Large intestine (tissue), 3 donors: Measurements from ENCODE around the gene TOB2. TPM values are rescaled to one million over a fixed set of nuclear protein-coding genes. Genes with fewer than 3 reads are reported as not detected.
"Not testable (repeated sequence)": the region's sequence is repeated elsewhere in the genome, so short reads cannot be mapped to it uniquely, and the experiment has no call there.

ENCODE experiments used
- DNase-seq, 2 donors: peaks; one replicate each; pipeline versions ENCODE4 v3.0.0 to v3.0.0-alpha.2; 2013
- H3K27ac ChIP-seq: one replicate; pipeline ENCODE4 v1.5.1; 2013; ENCODE audit warnings: low read length
- H3K27me3 ChIP-seq: 2 replicates; pipeline ENCODE4 v1.6.1; 2013; ENCODE audit warnings: low read length; ENCODE audit not compliant: control insufficient read depth, insufficient read depth
- H3K36me3 ChIP-seq: 2 replicates; pipeline ENCODE4 v1.6.1; 2013; ENCODE audit warnings: low read length; ENCODE audit not compliant: control insufficient read depth, insufficient read depth
- H3K4me1 ChIP-seq: one replicate; pipeline ENCODE4 v1.6.1; 2013; ENCODE audit warnings: low read length; ENCODE audit not compliant: control insufficient read depth, insufficient read depth
- H3K4me3 ChIP-seq: one replicate; pipeline ENCODE4 v1.5.1; 2013; ENCODE audit warnings: low read length
- H3K9me3 ChIP-seq: one replicate; pipeline ENCODE4 v1.6.1; 2013; ENCODE audit warnings: mild to moderate bottlenecking, low read depth, low read length, moderate library complexity; ENCODE audit not compliant: control insufficient read depth
- WGBS: methylation state at CpG from one replicate; pipeline ENCODE4 v1.1.5; 2013; ENCODE audit warnings: low lambda C conversion rate; ENCODE audit not compliant: insufficient coverage; 5-methylcytosine and 5-hydroxymethylcytosine counted together
- polyA plus RNA-seq: library from polyadenylated mRNA; unstranded; fragments of 120-200 nt; gene quantifications from one replicate; pipeline ENCODE4 v1.2.1, GENCODE V29; 2013

Gene TOB2
- polyA plus RNA-seq, 1 donor: 63.2 TPM

GRCh38 chr22:41444360-41445128 is 2.1 kb downstream of the TOB2 start:
- no peaks in the 10 kb centered on the region for H3K27me3 ChIP-seq
- H3K36me3 ChIP-seq: peaks cover 25% of the 10 kb centered on the region
- peak overlapping the region; percentile 97 for H3K27ac ChIP-seq
- peak; percentile 96 to 97 for DNase-seq
- WGBS: no CpG with 5 or more reads among the region's 35 CpGs
- peak overlapping the region; percentile 75 for H3K4me3 ChIP-seq
- H3K4me1 ChIP-seq: peaks cover 5% of the 10 kb centered on the region
- no peaks in the 10 kb centered on the region for H3K9me3 ChIP-seq

- Histone ChIP-seq H3K27me3 (no peaks in the 10 kb centered on the region), H3K9me3 (no peaks in the 10 kb centered on the region), H3K4me1 (no peaks in the 10 kb centered on the region), H3K27ac (no peak overlapping the region), H3K36me3 (peaks cover 41% of the 10 kb centered on the region), H3K4me3 (no peak overlapping the region)
- WGBS: no CpG with 5 or more reads among the region's 2 CpGs
- DNase-seq: no peak
These were observed 4.3 kb downstream of the TOB2 start for GRCh38 chr22:41442240-41442792.

- not testable (repeated sequence) for H3K4me1 ChIP-seq, DNase-seq, H3K9me3 ChIP-seq, H3K27me3 ChIP-seq, H3K27ac ChIP-seq, H3K4me3 ChIP-seq
- peaks cover 58% of the 10 kb centered on the region for H3K36me3 ChIP-seq
- WGBS: no CpG with 5 or more reads among the region's 5 CpGs
These were observed 6.1 kb downstream of the TOB2 start for GRCh38 chr22:41440511-41440910.

- Histone ChIP-seq H3K36me3 (peaks cover 71% of the 10 kb centered on the region), H3K9me3 (no peaks in the 10 kb centered on the region), H3K27me3 (no peaks in the 10 kb centered on the region), H3K4me1 (no peaks in the 10 kb centered on the region), H3K4me3 (no peak overlapping the region), H3K27ac (no peak overlapping the region)
- DNase-seq: no peak
- no CpG with 5 or more reads among the region's 7 CpGs for WGBS
These were observed 9.4 kb downstream of the TOB2 start for GRCh38 chr22:41437198-41437597.

GRCh38 chr22:41436322-41437113 is 10.1 kb downstream of the TOB2 start:
- no peak for DNase-seq
- Histone ChIP-seq H3K9me3 (no peaks in the 10 kb centered on the region), H3K4me1 (no peaks in the 10 kb centered on the region), H3K36me3 (peaks cover 76% of the 10 kb centered on the region), H3K27me3 (no peaks in the 10 kb centered on the region), H3K27ac (no peak overlapping the region), H3K4me3 (no peak overlapping the region)
- WGBS: no CpG with 5 or more reads among the region's 23 CpGs

- Histone ChIP-seq H3K4me1 (no peaks in the 10 kb centered on the region), H3K27ac (no peak overlapping the region), H3K36me3 (peaks cover 77% of the 10 kb centered on the region), H3K27me3 (no peaks in the 10 kb centered on the region), H3K4me3 (no peak overlapping the region), H3K9me3 (no peaks in the 10 kb centered on the region)
- DNase-seq: no peak
- no CpG with 5 or more reads among the region's 4 CpGs for WGBS
These were observed 11.0 kb downstream of the TOB2 start for GRCh38 chr22:41435560-41435959.

- H3K27ac ChIP-seq, H3K27me3 ChIP-seq, H3K4me1 ChIP-seq, DNase-seq, H3K4me3 ChIP-seq, H3K9me3 ChIP-seq: not testable (repeated sequence)
- peaks cover 69% of the 10 kb centered on the region for H3K36me3 ChIP-seq
- WGBS: no CpG with 5 or more reads among the region's 5 CpGs
These were observed 12.1 kb downstream of the TOB2 start for GRCh38 chr22:41434361-41435003.

- DNase-seq, H3K9me3 ChIP-seq, H3K27ac ChIP-seq, H3K4me1 ChIP-seq, H3K4me3 ChIP-seq, H3K27me3 ChIP-seq: not testable (repeated sequence)
- no CpG with 5 or more reads among the region's 1 CpG for WGBS
- H3K36me3 ChIP-seq: peaks cover 59% of the 10 kb centered on the region
These were observed 13.1 kb downstream of the TOB2 start for GRCh38 chr22:41433480-41433879.

GRCh38 chr22:41431656-41432055 is 14.9 kb downstream of the TOB2 start:
- H3K9me3 ChIP-seq: no peaks in the 10 kb centered on the region
- H3K36me3 ChIP-seq: peaks cover 53% of the 10 kb centered on the region
- DNase-seq: no peak
- no CpG with 5 or more reads among the region's 6 CpGs for WGBS
- no peaks in the 10 kb centered on the region for H3K27me3 ChIP-seq
- no peak overlapping the region for H3K27ac ChIP-seq
- no peaks in the 10 kb centered on the region for H3K4me1 ChIP-seq
- no peak overlapping the region for H3K4me3 ChIP-seq

GRCh38 chr22:41429951-41430332 is 16.7 kb downstream of the TOB2 start:
- no peaks in the 10 kb centered on the region for H3K9me3 ChIP-seq
- no peaks in the 10 kb centered on the region for H3K4me1 ChIP-seq
- DNase-seq: no peak
- H3K4me3 ChIP-seq: no peak overlapping the region
- peaks cover 43% of the 10 kb centered on the region for H3K36me3 ChIP-seq
- H3K27ac ChIP-seq: no peak overlapping the region
- H3K27me3 ChIP-seq: no peaks in the 10 kb centered on the region
- WGBS: no CpG with 5 or more reads among the region's 8 CpGs
